Body of pancreas (tissue), 4 donors: ENCODE measurements around the gene SH3D19. TPM values are rescaled to one million over a fixed set of nuclear protein-coding genes. Genes with fewer than 3 reads are reported as not detected.

Experiments
- ATAC-seq: fragments of 150-250 bp; one replicate; pipeline ENCODE4 v1.9.1; 2016
- DNase-seq, 4 donors: peaks; one replicate each; pipeline ENCODE4 v3.0.0-alpha.2; 2019
- H3K27ac ChIP-seq, 4 donors: fragments of 200-600 bp; sonication (generic); 1 replicate in 3 of 4; 2 replicates in 1 of 4; pipeline versions ENCODE4 v1.5.1 to v1.6.1; 2016 to 2019; ENCODE audit warnings: mild to moderate bottlenecking in 1 of 4, mixed read lengths in 1 of 4, moderate library complexity in 1 of 4
- H3K27me3 ChIP-seq, 2 donors: fragments of 200-600 bp; sonication (generic); one replicate each; pipeline ENCODE4 v1.6.0; 2016; ENCODE audit warnings: mild to moderate bottlenecking in 1 of 2
- H3K36me3 ChIP-seq, 2 donors: fragments of 200-600 bp; sonication (generic); replicated peaks in 1 of 2; 2 replicates each; pipeline ENCODE4 v1.5.1; 2016; ENCODE audit warnings: low read depth in 2 of 2; ENCODE audit not compliant: insufficient read depth in 1 of 2
- H3K4me1 ChIP-seq: fragments of 200-600 bp; sonication (generic); one replicate; pipeline ENCODE4 v1.6.0; 2016
- H3K4me3 ChIP-seq, 2 donors: fragments of 200-600 bp; sonication (generic); 1 replicate in 1 of 2; 2 replicates in 1 of 2; pipeline ENCODE4 v1.5.1; 2016 to 2019
- H3K9me3 ChIP-seq, 3 donors: fragments of 200-600 bp; sonication (generic); 1 replicate in 2 of 3; 2 replicates in 1 of 3; pipeline ENCODE4 v1.5.1; 2016
- CTCF ChIP-seq, 7 experiments: fragments of 450-650 bp in 4 of 7; fragments of 200-600 bp in 3 of 7; sonication (generic) in 3 of 7; IDR thresholded peaks; one replicate each; pipeline ENCODE4 v1.5.1; 2016 to 2019; ENCODE audit warnings: antibody characterized with exemption in 7 of 7
- POLR2A ChIP-seq, 3 donors: fragments of 450-650 bp; IDR thresholded peaks; one replicate each; pipeline ENCODE4 v1.6.1; 2016; ENCODE audit warnings: antibody characterized with exemption in 3 of 3, mild to moderate bottlenecking in 2 of 3
- WGBS, 2 donors: methylation state at CpG; one replicate each; pipeline ENCODE4 v1.1.5; 2017; 5-methylcytosine and 5-hydroxymethylcytosine counted together
- intact Hi-C: fragments of 100-400 bp; cut with DNase I; formaldehyde crosslinking; loops from one replicate; pipeline ENCODE4 v1.15.1; 2023
- total RNA-seq, 2 donors: library from RNA; depleted of rRNA; stranded (reverse); fragments of >200 nt; gene quantifications; one replicate each; pipeline ENCODE4 v1.1.0, GENCODE V29; 2016

The SH3D19 gene
- total RNA-seq, 2 donors from 2014 or later = 38.1 to 42.8 TPM

- WGBS, 2 donors = 88 to 99% methylated on average over 2 of the region's 2 CpGs
- H3K27me3 ChIP-seq = no peaks in the 10 kb centered on the region
- H3K9me3 ChIP-seq = no peaks in the 10 kb centered on the region
- H3K4me1 ChIP-seq = no peaks in the 10 kb centered on the region
- ATAC-seq (no peak), DNase-seq (no peak)
- intact Hi-C loops = no loop called here
- no peaks in the 10 kb centered on the region for H3K36me3 ChIP-seq
- H3K27ac ChIP-seq = no peak overlapping the region
- no peak for TF ChIP-seq CTCF (IDR thresholded peaks at IDR 0.05)
- TF ChIP-seq POLR2A (IDR thresholded peaks at IDR 0.05) = no peak
- no peak overlapping the region for H3K4me3 ChIP-seq
Measured at GRCh38 chr4:151157543-151157942, 167.9 kb downstream of the SH3D19 start.

GRCh38 chr4:151153585-151153984, 171.8 kb downstream of the SH3D19 start:
- DNase-seq = no peak
- Histone ChIP-seq H3K4me1 (no peaks in the 10 kb centered on the region), H3K4me3 (no peak overlapping the region), H3K27me3 (no peaks in the 10 kb centered on the region), H3K9me3 (no peaks in the 10 kb centered on the region), H3K27ac (no peak overlapping the region), H3K36me3 (no peaks in the 10 kb centered on the region)
- no peak for ATAC-seq
- WGBS, 2 donors = 79 to 95% methylated on average over 2 of the region's 2 CpGs
- TF ChIP-seq CTCF (IDR thresholded peaks at IDR 0.05) = no peak
- TF ChIP-seq POLR2A (IDR thresholded peaks at IDR 0.05) = no peak
- intact Hi-C loops = no loop called here

DNA sequence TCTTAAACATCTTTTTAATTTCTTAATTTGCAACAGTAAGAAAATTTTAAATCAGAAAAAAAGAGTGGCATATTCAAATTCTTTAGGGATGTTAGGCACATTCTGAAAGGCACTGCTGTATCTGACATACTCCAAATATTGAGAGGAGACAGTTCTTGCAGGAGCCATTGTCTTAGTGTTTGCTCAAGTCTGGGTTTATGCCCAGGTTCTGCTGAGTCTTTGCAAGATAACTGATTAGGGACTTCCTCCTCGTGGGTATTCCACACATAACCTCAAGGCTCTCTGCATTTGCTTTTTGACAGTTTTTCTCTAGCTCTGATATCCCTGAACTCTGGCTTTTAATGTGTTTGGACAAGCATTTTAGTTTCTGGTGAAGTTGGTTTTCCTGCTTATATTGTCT, 173.4 kb downstream of the SH3D19 start:
- intact Hi-C loops = no loop called here
- Histone ChIP-seq H3K4me1 (no peaks in the 10 kb centered on the region), H3K27me3 (no peaks in the 10 kb centered on the region), H3K36me3 (peaks cover 0 to 3% of the 10 kb centered on the region in 2 donors), H3K9me3 (no peaks in the 10 kb centered on the region), H3K4me3 (no peak overlapping the region), H3K27ac (no peak overlapping the region)
- ATAC-seq (no peak), DNase-seq (no peak)
- WGBS, 2 donors = 3 to 10% methylated on average over 1 of the region's 1 CpG
- no peak for TF ChIP-seq POLR2A (IDR thresholded peaks at IDR 0.05)
- TF ChIP-seq CTCF (IDR thresholded peaks at IDR 0.05) = no peak

GRCh38 chr4:151150821-151151580, 174.4 kb downstream of the SH3D19 start:
- WGBS, 2 donors = 89 to 90% methylated on average over 9 of the region's 9 CpGs
- no peaks in the 10 kb centered on the region for H3K27me3 ChIP-seq
- H3K4me3 ChIP-seq = no peak overlapping the region
- no peak for TF ChIP-seq CTCF (IDR thresholded peaks at IDR 0.05)
- no peak for TF ChIP-seq POLR2A (IDR thresholded peaks at IDR 0.05)
- H3K36me3 ChIP-seq = peaks cover 0 to 3% of the 10 kb centered on the region in 2 donors
- H3K9me3 ChIP-seq = no peaks in the 10 kb centered on the region
- no peaks in the 10 kb centered on the region for H3K4me1 ChIP-seq
- no peak overlapping the region for H3K27ac ChIP-seq
- intact Hi-C loops = no loop called here
- DNase-seq (no peak), ATAC-seq (no peak)

- H3K4me1 ChIP-seq = no peaks in the 10 kb centered on the region
- no peaks in the 10 kb centered on the region for H3K9me3 ChIP-seq
- H3K4me3 ChIP-seq = no peak overlapping the region
- 85 to 92% methylated on average over 4 of the region's 4 CpGs for WGBS, 2 donors
- H3K27me3 ChIP-seq = no peaks in the 10 kb centered on the region
- ATAC-seq (no peak), DNase-seq (no peak)
- H3K36me3 ChIP-seq = peaks cover 0 to 3% of the 10 kb centered on the region in 2 donors
- TF ChIP-seq POLR2A (IDR thresholded peaks at IDR 0.05) = no peak
- no peak for TF ChIP-seq CTCF (IDR thresholded peaks at IDR 0.05)
- intact Hi-C loops = no loop called here
- no peak overlapping the region for H3K27ac ChIP-seq
Measured at GRCh38 chr4:151148261-151148660, 177.1 kb downstream of the SH3D19 start.
